SH-SY5Y (cell line): ENCODE results near the gene P2RY14.

Experiments used
- GATA2 ChIP-seq: IDR thresholded peaks from 2 replicates; pipeline ENCODE4 v1.6.1; 2011; ENCODE audit warnings: mild to moderate bottlenecking, low read depth, low read length
- GATA3 ChIP-seq: IDR thresholded peaks from 2 replicates; pipeline ENCODE4 v1.6.1; 2011; ENCODE audit warnings: low read depth, mild to moderate bottlenecking, low read length, moderate library complexity

DNA sequence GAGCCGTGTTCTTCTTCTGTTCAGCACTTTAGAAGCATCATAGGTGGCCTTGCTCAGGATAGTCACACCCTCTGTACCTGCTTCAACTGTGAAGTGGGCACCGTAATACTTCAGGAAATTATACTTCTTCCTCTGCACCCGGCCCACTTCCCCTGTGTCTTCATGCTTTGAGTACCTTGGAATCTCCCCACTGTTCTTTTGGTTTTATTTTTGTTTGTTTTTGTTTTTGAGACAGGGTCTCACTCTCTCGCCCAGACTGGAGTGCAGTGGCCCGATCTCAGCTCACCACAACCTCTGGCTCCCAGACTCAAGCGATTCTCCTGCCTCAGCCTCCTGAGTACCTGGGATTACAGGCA is 1.7 kb downstream of the P2RY14 start:
- no peak for TF ChIP-seq GATA3
- no peak for TF ChIP-seq GATA2
